ENCODE results near the gene NSDHL. TPM values are rescaled to one million over a fixed set of nuclear protein-coding genes. Genes with fewer than 3 reads are reported as not detected.

Gene NSDHL
- total RNA-seq, 4 donors from 2014 or later, result 41.0 to 63.7 (median 57.4) TPM

DNA sequence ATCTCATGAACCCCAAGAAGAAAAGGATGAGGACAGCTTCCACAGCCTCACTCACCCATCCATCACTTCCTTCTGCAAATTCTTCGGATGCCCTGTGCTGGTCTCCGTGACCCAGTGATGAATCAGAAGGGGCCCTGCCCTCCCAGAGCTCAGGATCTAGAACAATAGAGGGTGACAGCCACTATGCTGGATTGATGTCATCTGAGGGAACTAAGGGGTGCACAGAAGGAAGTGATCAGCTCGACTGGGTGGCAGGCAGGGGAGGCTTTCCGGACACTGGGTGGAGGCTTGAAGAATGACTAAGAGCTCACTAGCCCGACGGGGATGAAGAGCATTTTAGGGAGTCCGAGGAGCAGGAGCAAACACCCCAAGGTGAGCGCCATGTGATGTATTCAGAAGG is 65.6 kb downstream of the NSDHL start:
- 10 to 96% methylated on average over 2 to 5 of the region's 8 CpGs for whole genome bisulfite sequencing, 2 donors
- peaks cover 0 to 5% (median 0%) of the 10 kb centered on the region in 4 donors for H3K27me3 ChIP-seq
- intact Hi-C loops (cut with DNase I), result no loop called here

GRCh38 chrX:152897222-152898131 is 66.6 kb downstream of the NSDHL start, which contains the start of gene ZNF185:
TSS of gene ZNF185 (plus strand) at chrX:152898067. CDS start at chrX:152914490, 16,423 bp downstream.
- no peak for DNase-seq
- H3K27ac ChIP-seq, result peak within 1 kb of the TSS; percentile 70 to 90 (median 83)
- peak within 1 kb of the TSS; percentile 43 to 61 (median 50) for H3K4me3 ChIP-seq
- peaks cover 17 to 82% (median 22%) of the 10 kb centered on the region in 3 donors for H3K4me1 ChIP-seq
- intact Hi-C loops (cut with DNase I), result no loop called here
- no peaks in the 10 kb centered on the region for H3K9me3 ChIP-seq
- no peaks in the 10 kb centered on the region for H3K36me3 ChIP-seq
- peaks cover 0 to 5% (median 0%) of the 10 kb centered on the region in 4 donors for H3K27me3 ChIP-seq
- 62% methylated on average over 12 of the region's 64 CpGs; no CpG with 5 or more reads in 1 of the 2 donors for WGBS, 2 donors
- TF ChIP-seq CTCF (IDR thresholded peaks at IDR 0.05) (no peak), POLR2A (IDR thresholded peaks at IDR 0.05) (no peak)

More for the DNA sequence above, 65.6 kb downstream of the NSDHL start:
- Histone ChIP-seq H3K36me3 (no peaks in the 10 kb centered on the region), H3K4me1 (peaks cover 17 to 74% (median 22%) of the 10 kb centered on the region in 3 donors), H3K4me3 (no peak overlapping the region), H3K27ac (peak overlapping the region; percentile 70 to 90 (median 86)), H3K9me3 (no peaks in the 10 kb centered on the region)
- no peak for DNase-seq
- TF ChIP-seq POLR2A (IDR thresholded peaks at IDR 0.05) (no peak), CTCF (IDR thresholded peaks at IDR 0.05) (no peak)

DNA sequence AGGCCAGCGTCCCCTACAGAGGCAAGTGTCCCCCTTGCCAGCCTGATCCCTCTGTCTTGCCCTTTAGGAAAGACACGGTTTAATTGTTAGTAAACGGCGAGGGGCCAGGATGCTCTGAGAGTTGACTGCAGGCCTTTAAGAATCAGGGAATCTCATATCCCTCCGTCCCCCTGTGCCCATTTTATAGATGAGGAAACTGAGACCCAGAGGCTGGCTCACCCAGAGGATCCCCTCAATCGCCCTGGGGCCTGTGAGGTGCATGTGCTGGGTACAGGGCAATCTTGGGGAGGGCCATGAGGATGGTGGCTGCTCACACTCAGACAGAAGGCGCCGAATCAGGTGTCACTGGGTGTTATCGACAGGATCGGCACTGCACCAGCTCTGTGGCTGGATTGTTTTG is 67.6 kb downstream of the NSDHL start:
- no peak for DNase-seq
- Histone ChIP-seq H3K9me3 (no peaks in the 10 kb centered on the region), H3K27ac (peak overlapping the region; percentile 70 to 90 (median 78)), H3K4me1 (peaks cover 12 to 80% (median 16%) of the 10 kb centered on the region in 3 donors), H3K36me3 (no peaks in the 10 kb centered on the region), H3K4me3 (peak overlapping the region; percentile 43 to 61 (median 50)), H3K27me3 (peaks cover 0 to 5% (median 0%) of the 10 kb centered on the region in 4 donors)
- intact Hi-C loops (cut with DNase I), result no loop called here
- TF ChIP-seq POLR2A (IDR thresholded peaks at IDR 0.05) (no peak), CTCF (IDR thresholded peaks at IDR 0.05) (no peak)
- WGBS, 2 donors, result 77% methylated on average over 6 of the region's 10 CpGs; no CpG with 5 or more reads in 1 of the 2 donors

- Histone ChIP-seq H3K4me1 (peaks cover 9 to 80% (median 11%) of the 10 kb centered on the region in 3 donors), H3K27me3 (peaks cover 0 to 5% (median 0%) of the 10 kb centered on the region in 4 donors), H3K27ac (peak overlapping the region; percentile 70 to 90 (median 78)), H3K4me3 (peak overlapping the region; percentile 43 to 61 (median 50)), H3K36me3 (no peaks in the 10 kb centered on the region), H3K9me3 (no peaks in the 10 kb centered on the region)
- no peak for TF ChIP-seq CTCF (IDR thresholded peaks at IDR 0.05)
- TF ChIP-seq POLR2A (IDR thresholded peaks at IDR 0.05), result no peak
- no peak for DNase-seq
- 72% methylated on average over 5 of the region's 16 CpGs; no CpG with 5 or more reads in 1 of the 2 donors for WGBS, 2 donors
- intact Hi-C loops (cut with DNase I), result no loop called here
Observed at GRCh38 chrX:152899111-152899873, 68.4 kb downstream of the NSDHL start.

Data from esophagus squamous epithelium (tissue), 5 donors.